HG02798 (cell line): ENCODE data around the gene RAMACL.

ENCODE experiments used
- ATAC-seq: cut with Tn5 transposase; IDR thresholded peaks from one replicate; pipeline ENCODE4 v1.9.1; 2021; ENCODE audit warnings: mild to moderate bottlenecking; ENCODE audit not compliant: unreplicated experiment, poor library complexity

The RAMACL gene

DNA sequence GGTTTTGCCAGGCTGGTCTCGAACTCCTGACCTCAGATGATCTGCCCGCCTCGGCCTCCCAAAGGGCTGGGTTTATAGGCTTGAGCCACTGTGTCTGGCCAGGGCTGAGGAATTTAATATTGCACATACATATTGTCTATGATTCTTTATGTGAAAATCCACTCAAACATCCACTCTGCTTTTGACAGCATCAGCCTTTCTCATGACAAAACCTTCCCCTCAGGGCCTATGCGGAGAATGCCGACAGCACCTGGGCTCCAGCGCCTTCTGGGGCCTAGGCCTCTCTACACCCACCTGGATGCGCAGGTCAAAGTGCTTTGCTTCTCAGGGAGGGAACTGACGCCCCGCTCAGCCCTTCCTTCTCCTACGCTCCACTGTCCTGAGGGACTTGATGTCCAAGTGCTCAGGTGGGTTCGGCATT lies 5.4 kb downstream of the RAMACL start:
- ATAC-seq: no peak

- no peak for ATAC-seq
These were observed 6.1 kb downstream of the RAMACL start for GRCh38 chr6:166580076-166581050.

- ATAC-seq: no peak
These were observed 7.1 kb downstream of the RAMACL start for GRCh38 chr6:166579237-166579850.

- no peak for ATAC-seq
These were observed 7.8 kb downstream of the RAMACL start for GRCh38 chr6:166578536-166579236.

DNA sequence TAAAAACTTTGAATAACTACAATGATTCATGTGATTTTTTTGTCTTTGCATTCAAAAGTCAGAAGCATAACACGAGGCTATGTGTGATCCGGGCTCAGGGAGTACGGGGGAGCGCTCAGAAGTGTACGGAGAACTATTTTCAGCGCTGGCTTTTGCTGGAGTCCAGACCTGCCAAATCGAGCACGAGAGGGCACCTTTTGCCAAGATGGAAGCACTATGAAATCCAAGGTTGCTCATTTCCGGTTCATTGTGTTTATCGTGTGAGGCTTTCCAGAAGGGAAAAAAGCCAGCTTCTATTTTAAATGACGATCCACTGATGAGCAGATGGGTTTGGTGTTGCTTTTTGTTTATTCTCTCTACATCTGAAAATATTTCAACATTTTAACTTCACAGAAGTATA lies 11.3 kb downstream of the RAMACL start:
- ATAC-seq: no peak

DNA sequence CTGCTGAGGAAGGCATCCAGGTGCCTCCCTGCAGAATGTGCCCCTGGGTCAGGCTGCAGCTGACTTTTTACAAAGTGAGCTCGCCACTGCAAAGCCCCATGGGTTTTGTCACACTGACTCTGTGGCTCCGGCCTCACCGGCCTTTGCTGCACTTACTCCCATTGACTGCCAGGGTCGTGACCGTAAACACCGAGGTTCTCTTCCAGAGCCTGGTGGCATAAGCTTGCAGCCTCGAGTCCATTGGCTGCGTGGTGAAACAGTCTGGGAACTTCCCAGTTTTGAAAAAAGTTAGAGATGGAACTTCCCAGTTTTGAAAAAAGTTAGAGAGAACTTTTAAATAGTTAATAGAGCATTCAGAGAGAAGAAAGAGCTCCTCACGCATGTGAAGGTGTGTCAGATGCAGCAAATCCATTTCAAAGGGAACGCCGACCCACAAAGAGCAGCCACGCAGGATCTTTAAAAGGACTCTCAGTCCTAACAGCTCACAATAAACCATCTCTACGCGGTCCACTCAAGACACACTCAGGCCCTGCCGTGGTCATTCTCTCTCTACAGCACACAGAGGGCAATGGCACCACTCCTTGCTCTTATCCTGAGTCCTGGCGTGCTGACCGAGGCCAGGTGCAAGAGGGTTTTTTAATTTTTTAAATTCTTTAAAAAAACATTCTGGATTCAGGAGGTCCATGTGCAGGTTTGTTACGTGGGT lies 12.8 kb downstream of the RAMACL start:
- ATAC-seq: no peak

- no peak for ATAC-seq
These were observed 13.9 kb downstream of the RAMACL start for GRCh38 chr6:166572370-166573261.

DNA sequence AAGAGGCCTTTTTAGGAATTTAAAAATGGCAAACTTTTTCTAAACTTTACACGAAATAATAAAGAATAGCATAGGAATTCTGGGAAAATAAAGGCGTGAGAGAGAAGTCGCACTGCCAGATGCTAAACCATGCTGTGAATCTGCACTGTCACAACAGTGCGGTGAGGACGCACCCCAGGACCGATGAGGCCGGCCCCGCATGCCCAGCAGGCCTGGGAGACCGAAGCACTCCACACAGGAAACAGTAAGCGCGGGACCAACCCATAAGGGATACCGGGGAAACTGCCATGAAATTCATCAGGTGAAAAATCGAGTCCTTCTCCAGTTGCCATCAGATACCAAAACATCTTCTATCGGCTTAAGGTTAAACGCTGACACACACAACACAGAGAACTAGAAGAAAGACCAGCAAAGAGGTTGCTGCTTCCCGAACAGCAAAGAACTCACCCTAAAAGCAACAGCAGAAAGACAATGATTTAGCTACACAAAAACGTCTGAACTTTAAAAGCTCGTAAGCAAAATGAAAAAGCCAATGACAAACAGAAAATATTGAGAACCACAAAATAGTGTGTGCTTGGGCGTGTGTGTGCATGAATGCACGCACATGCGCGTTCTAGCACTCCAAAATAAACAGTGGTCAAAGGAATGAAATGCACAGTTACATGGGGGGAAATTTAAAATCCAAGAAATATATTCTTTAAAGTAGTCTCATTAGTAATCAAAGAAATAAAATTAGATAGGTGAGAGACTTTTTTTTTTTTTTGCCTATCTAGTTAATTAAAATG lies 15.4 kb downstream of the RAMACL start:
- no peak for ATAC-seq

DNA sequence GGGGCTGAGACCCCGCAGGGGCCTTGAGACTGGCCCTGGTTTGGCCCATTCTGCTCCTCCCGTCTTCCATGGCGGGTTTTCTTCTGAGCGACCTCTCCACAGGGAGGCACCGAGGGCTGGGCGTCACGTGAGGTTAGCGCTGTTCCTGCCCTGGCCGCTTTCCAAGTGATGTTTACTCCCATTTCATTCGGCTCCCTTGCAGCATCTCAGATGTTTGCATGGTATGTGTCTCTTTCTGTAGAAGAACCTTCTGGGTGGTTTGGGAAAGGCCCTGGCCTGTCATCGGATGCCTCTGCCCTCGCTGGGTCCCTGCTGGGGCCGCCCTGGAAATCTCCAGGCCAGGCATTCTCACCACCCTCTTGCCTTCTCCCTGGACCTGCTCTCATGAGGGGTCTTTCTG lies 17.3 kb downstream of the RAMACL start:
- no peak for ATAC-seq

- ATAC-seq: no peak
These were observed 18.7 kb downstream of the RAMACL start for GRCh38 chr6:166567813-166568212.

GRCh38 chr6:166567107-166567506 lies 19.4 kb downstream of the RAMACL start:
- no peak for ATAC-seq

DNA sequence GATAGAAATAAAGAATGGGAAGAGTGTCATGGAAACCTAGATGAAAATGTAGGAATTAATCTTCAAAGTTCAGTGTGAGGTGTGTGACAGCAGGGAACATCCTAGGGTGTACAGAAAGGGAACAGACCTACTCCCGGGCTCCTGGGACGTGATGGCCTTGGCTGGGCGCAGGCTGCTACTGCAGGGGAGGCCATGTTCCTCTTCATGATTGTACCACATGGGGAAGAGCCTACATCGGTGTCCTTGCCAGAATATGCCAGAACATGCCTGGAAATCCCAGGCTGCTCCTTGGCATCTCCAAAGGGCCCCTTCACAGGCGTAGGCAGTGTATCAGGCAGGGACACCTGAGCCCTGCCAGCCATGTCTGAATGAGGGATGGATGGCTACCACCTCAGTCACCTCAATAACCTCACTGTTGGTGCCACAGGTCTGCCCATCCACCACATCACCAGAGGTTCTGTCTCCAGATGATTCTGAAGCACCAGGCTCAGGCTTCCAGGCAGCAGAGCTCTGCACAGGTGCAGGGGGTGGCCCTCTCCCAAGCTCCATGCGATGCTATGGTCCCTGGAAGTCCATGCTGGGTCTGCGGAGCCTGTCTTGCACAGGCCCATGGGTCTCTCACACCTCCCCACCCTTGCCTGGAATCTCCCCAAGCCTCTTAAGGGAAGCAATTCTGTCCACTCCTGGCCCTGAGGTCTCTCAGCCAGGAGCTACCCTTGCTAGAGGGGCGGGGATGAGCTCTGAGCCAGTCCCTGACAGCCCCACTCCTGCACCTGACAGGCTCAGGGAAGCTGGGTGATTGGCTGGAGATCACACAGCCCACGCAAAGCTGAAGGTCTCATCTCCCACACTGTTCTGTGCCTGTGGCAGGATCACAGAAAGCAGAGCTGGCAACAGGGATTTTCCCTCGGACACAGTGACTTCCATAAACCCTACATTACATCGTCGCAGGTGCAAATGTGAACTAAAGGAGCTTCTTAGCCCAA lies 20.2 kb downstream of the RAMACL start:
- no peak for ATAC-seq

- no peak for ATAC-seq
These were observed 21.2 kb downstream of the RAMACL start for GRCh38 chr6:166565084-166565967.

- no peak for ATAC-seq
These were observed 22.7 kb downstream of the RAMACL start for GRCh38 chr6:166563805-166564204.

GRCh38 chr6:166563200-166563599 lies 23.3 kb downstream of the RAMACL start:
- no peak for ATAC-seq

GRCh38 chr6:166562726-166563125 lies 23.8 kb downstream of the RAMACL start:
- ATAC-seq: no peak
